AG10803 (cell line): ENCODE measurements around the gene NKD2.

Experiments
- DNase-seq: peaks from one replicate; pipeline ENCODE4 v3.0.0; 2010; ENCODE audit warnings: low read depth
- H3K4me3 ChIP-seq: 2 replicates; pipeline ENCODE4 v1.5.1; 2011; ENCODE audit warnings: mild to moderate bottlenecking, low read length, control low read depth
- CTCF ChIP-seq: conservative IDR thresholded peaks from 2 replicates; pipeline ENCODE4 v1.5.1; 2011; ENCODE audit warnings: mild to moderate bottlenecking, low read length, control low read depth, inconsistent platforms

Gene NKD2

GRCh38 chr5:1061916-1062315 is 53.3 kb downstream of the NKD2 start:
- TF ChIP-seq CTCF, result no peak
- no peak overlapping the region for H3K4me3 ChIP-seq
- no peak for DNase-seq

GRCh38 chr5:1062761-1063568 is 54.4 kb downstream of the NKD2 start:
- TF ChIP-seq CTCF, result no peak
- H3K4me3 ChIP-seq, result no peak overlapping the region
- no peak for DNase-seq

GRCh38 chr5:1063661-1064382 is 55.2 kb downstream of the NKD2 start:
- H3K4me3 ChIP-seq, result no peak overlapping the region
- no peak for TF ChIP-seq CTCF

GRCh38 chr5:1064383-1065142 is 56.0 kb downstream of the NKD2 start:
- TF ChIP-seq CTCF, result no peak
- no peak overlapping the region for H3K4me3 ChIP-seq
- DNase-seq, result no peak

More at GRCh38 chr5:1063661-1064382, 55.2 kb downstream of the NKD2 start:
- no peak for DNase-seq

- no peak overlapping the region for H3K4me3 ChIP-seq
- DNase-seq, result no peak
- no peak for TF ChIP-seq CTCF
Measured at GRCh38 chr5:1065143-1065750, 56.6 kb downstream of the NKD2 start.

GRCh38 chr5:1065891-1066650 is 57.5 kb downstream of the NKD2 start:
- TF ChIP-seq CTCF, result no peak
- no peak overlapping the region for H3K4me3 ChIP-seq
- DNase-seq, result no peak
